Heart left ventricle (tissue), 16 donors: ENCODE measurements around the gene PRICKLE4. TPM values are rescaled to one million over a fixed set of nuclear protein-coding genes. Genes with fewer than 3 reads are reported as not detected.

ENCODE experiments used
- ATAC-seq, 4 donors: fragments of 200-7000 bp; cut with Tn5 transposase; one replicate each; pipeline ENCODE4 v1.9.1; 2020 to 2022; ENCODE audit warnings: moderate library complexity in 4 of 4, mild to moderate bottlenecking in 3 of 4, moderate number of reproducible peaks in 1 of 4
- DNase-seq, 5 donors: peaks; one replicate each; pipeline ENCODE4 v3.0.0-alpha.2; 2020
- H3K27ac ChIP-seq, 12 donors: fragments of 200-600 bp; sonication (generic) in 4 of 12; one replicate each; pipeline versions ENCODE4 v1.5.0 to v1.8.0; 2016 to 2022; ENCODE audit warnings: mild to moderate bottlenecking in 2 of 12
- H3K27me3 ChIP-seq, 9 donors: fragments of 200-600 bp; sonication (generic) in 2 of 9; one replicate each; pipeline versions ENCODE4 v1.5.1 to v1.8.0; 2016 to 2022; ENCODE audit warnings: mild to moderate bottlenecking in 3 of 9
- H3K36me3 ChIP-seq, 9 donors: fragments of 200-600 bp; sonication (generic) in 2 of 9; one replicate each; pipeline versions ENCODE4 v1.5.0 to v1.8.0; 2018 to 2022; ENCODE audit warnings: mild to moderate bottlenecking in 2 of 9
- H3K4me1 ChIP-seq, 12 donors: fragments of 200-600 bp; sonication (generic) in 4 of 12; one replicate each; pipeline versions ENCODE4 v1.5.0 to v1.8.0; 2016 to 2022; ENCODE audit warnings: mild to moderate bottlenecking in 3 of 12
- H3K4me3 ChIP-seq, 12 donors: fragments of 200-600 bp; sonication (generic) in 4 of 12; one replicate each; pipeline versions ENCODE4 v1.5.0 to v1.8.0; 2017 to 2022; ENCODE audit warnings: mild to moderate bottlenecking in 9 of 12, moderate library complexity in 4 of 12
- H3K9me3 ChIP-seq, 12 donors: fragments of 200-600 bp; sonication (generic) in 4 of 12; one replicate each; pipeline versions ENCODE4 v1.5.0 to v1.8.0; 2016 to 2022; ENCODE audit warnings: mild to moderate bottlenecking in 1 of 12
- CTCF ChIP-seq, 12 donors: fragments of 200-600 bp; sonication (generic) in 4 of 12; IDR thresholded peaks; one replicate each; pipeline versions ENCODE4 v1.5.0 to v1.8.0; 2018 to 2022; ENCODE audit warnings: antibody characterized with exemption in 12 of 12, mild to moderate bottlenecking in 5 of 12
- POLR2A ChIP-seq, 2 donors: fragments of 450-650 bp; IDR thresholded peaks; one replicate each; pipeline ENCODE4 v1.6.1; 2017; ENCODE audit warnings: antibody characterized with exemption in 2 of 2, mild to moderate bottlenecking in 2 of 2, moderate library complexity in 2 of 2
- WGBS, 4 donors: extraction: QIAGEN DNeasy Blood & Tissue Kit in 2 of 4; methylation state at CpG; one replicate each; pipeline versions ENCODE4 v1.1.5 to v1.1.7; 2013 to 2018; 5-methylcytosine and 5-hydroxymethylcytosine counted together
- intact Hi-C, 10 donors: fragments of 100-400 bp; cut with DNase I; formaldehyde crosslinking; loops; one replicate each; pipeline versions ENCODE4 v1.11.1 to v1.14.2; 2022
- polyA plus RNA-seq, 2 donors: library from polyadenylated mRNA; stranded (reverse); fragments of 200-250 nt; gene quantifications; one replicate each; pipeline ENCODE4 v1.2.3, GENCODE V29; 2013
- total RNA-seq, 9 donors: library from RNA; depleted of rRNA in 2 of 9; stranded (reverse); fragments of >200 nt in 2 of 9; fragmentation: NEBNext Ultra II Directional in 3 of 9; extraction: Animal tissue kit (Norgen Biotek cat#: 25700) in 3 of 9; gene quantifications; one replicate each; pipeline versions ENCODE4 v1.1.0 to v1.2.4, GENCODE V29; 2016 to 2023
- donor health status: ischemic (EF 13 %, LVEDD 7.1; RV severe dilation, severe dysfunction).
- donor health status: healthy with polysubstance abuse.
- donor health status: DM: no; HTN: yes; CAD: no.
- donor health status: DM: no; HTN: no; CAD: no.
- donor health status: ischemic (EF 25% LVEDD 6.9; RV normal size, moderate dysfunction).
- donor health status: ischemic (EF 25% LVEDD 5.7; RV mildly dilated, moderate dysfunction).
- donor health status: healthy.
- donor health status: DM: yes; HTN: yes; CAD: no.
- donor health status: ischemic (EF 35%, LVEDD 5.7; RV mildly dilated, moderate dysfunction).
- donor health status: nonischemic (EF 11% LVEDD 7.7; RV severe dilation, severe dysfunction).
- donor health status: DM: yes; HTN: yes; CAD: no.
- donor health status: PGD.
- donor health status: ischemic (EF 29% LVEDD 5.4; RV normal size, mild dysfunction).
- donor health status: nonischemic (EF 23%, LVEDD 6.1; RV moderate dilation, normal function).

PRICKLE4 gene
- total and polyA plus RNA-seq, 11 donors = 1.1 to 3.9 (median 1.9) TPM

- ATAC-seq = no peak
- Histone ChIP-seq H3K36me3 (peaks cover 0 to 63% (median 54%) of the 10 kb centered on the region in 9 donors), H3K27me3 (no peaks in the 10 kb centered on the region), H3K9me3 (no peaks in the 10 kb centered on the region), H3K4me3 (no peak overlapping the region), H3K27ac (no peak overlapping the region), H3K4me1 (peaks cover 0 to 28% (median 19%) of the 10 kb centered on the region in 12 donors)
- TF ChIP-seq POLR2A (IDR thresholded peaks at IDR 0.05) (no peak), CTCF (IDR thresholded peaks at IDR 0.05) (no peak)
- intact Hi-C loops = loop anchor here in 5 of 10 donors (5.0 to 10.0 kb wide), 5 partner anchors 33 to 406 kb away; partner anchors contain the start of gene TFEB (in 1 of the 5)
- 91 to 92% (median 92%) methylated on average over 28 to 30 of the region's 30 CpGs for WGBS, 4 donors
- DNase-seq = no peak
Measured at GRCh38 chr6:41770381-41771057, 10.1 kb upstream of the PRICKLE4 start.

GRCh38 chr6:41771058-41771983 lies 9.3 kb upstream of the PRICKLE4 start:
- no peaks in the 10 kb centered on the region for H3K27me3 ChIP-seq
- 86 to 92% (median 89%) methylated on average over 28 to 29 of the region's 29 CpGs for WGBS, 4 donors
- H3K36me3 ChIP-seq = peaks cover 0 to 71% (median 58%) of the 10 kb centered on the region in 9 donors
- no peak overlapping the region for H3K4me3 ChIP-seq
- no peak overlapping the region for H3K27ac ChIP-seq
- no peak for DNase-seq
- TF ChIP-seq CTCF (IDR thresholded peaks at IDR 0.05) = no peak
- TF ChIP-seq POLR2A (IDR thresholded peaks at IDR 0.05) = no peak
- H3K4me1 ChIP-seq = peaks cover 0 to 28% (median 18%) of the 10 kb centered on the region in 12 donors
- intact Hi-C loops = loop anchor here in 5 of 10 donors (5.0 to 10.0 kb wide), 5 partner anchors 34 to 407 kb away; partner anchors contain the start of gene TFEB (in 1 of the 5)
- no peaks in the 10 kb centered on the region for H3K9me3 ChIP-seq
- no peak for ATAC-seq

- DNase-seq (no peak), ATAC-seq (no peak)
- Histone ChIP-seq H3K9me3 (no peaks in the 10 kb centered on the region), H3K4me1 (peaks cover 0 to 27% (median 10%) of the 10 kb centered on the region in 12 donors), H3K27me3 (no peaks in the 10 kb centered on the region), H3K36me3 (peaks cover 0 to 79% (median 66%) of the 10 kb centered on the region in 9 donors), H3K27ac (no peak overlapping the region), H3K4me3 (no peak overlapping the region)
- TF ChIP-seq POLR2A (IDR thresholded peaks at IDR 0.05) = no peak
- no peak for TF ChIP-seq CTCF (IDR thresholded peaks at IDR 0.05)
- intact Hi-C loops = loop anchor here in 8 of 10 donors (2.0 to 10.0 kb wide), 11 partner anchors 38 to 442 kb away; partner anchors contain the start of genes TFEB (in 6 of the 8) and MRPS10 (in 1 of the 8)
- 84 to 94% (median 88%) methylated on average over 3 of the region's 3 CpGs for WGBS, 4 donors
Measured at GRCh38 chr6:41774841-41775240, 5.7 kb upstream of the PRICKLE4 start.
